GM21723 (cell line): ENCODE data around the gene WDR4.
"Not testable (repeated sequence)": the region's sequence is repeated elsewhere in the genome, so short reads cannot be mapped to it uniquely, and the experiment has no call there.

ENCODE experiments used
- ATAC-seq: cut with Tn5 transposase; IDR thresholded peaks from one replicate; pipeline ENCODE4 v1.9.1; 2021; ENCODE audit warnings: mild to moderate bottlenecking, moderate library complexity; ENCODE audit not compliant: unreplicated experiment

Gene WDR4

DNA sequence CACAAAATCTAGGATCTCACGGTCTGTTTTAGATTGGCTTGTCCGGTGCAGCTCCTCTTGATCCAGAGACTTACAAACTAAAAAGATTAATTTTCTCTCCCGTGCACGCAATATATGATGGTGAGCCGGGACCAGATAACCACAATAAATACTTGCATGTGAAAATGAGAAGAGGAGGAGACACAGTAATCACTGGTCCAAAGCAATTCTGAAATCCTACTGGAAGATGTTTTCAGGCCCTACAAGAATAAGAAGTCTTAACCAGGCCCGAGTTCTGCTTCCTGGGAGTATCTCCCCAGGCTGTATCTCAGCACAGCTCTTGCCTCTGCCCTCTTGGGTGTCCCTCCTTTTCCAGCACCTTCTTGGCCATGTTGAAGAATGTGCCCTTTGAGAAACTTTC is 1.0 kb upstream of the WDR4 start:
- ATAC-seq = no peak

DNA sequence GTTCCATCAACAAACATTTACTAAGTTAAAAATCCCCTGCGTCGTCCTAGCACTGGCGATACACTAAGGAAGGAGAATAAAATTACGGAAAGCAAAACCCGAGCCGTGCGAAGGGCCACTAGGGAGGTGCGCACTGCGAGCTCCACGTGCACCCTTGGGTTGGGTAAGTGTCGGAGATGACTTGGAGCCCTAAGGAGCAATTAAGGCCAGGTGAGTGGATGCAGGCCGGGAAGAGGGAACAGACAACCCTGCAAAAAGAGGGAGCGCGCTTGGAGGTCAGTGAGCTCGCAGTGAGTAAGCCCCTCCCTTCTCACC is 704 bp downstream of the WDR4 start:
- no peak for ATAC-seq

DNA sequence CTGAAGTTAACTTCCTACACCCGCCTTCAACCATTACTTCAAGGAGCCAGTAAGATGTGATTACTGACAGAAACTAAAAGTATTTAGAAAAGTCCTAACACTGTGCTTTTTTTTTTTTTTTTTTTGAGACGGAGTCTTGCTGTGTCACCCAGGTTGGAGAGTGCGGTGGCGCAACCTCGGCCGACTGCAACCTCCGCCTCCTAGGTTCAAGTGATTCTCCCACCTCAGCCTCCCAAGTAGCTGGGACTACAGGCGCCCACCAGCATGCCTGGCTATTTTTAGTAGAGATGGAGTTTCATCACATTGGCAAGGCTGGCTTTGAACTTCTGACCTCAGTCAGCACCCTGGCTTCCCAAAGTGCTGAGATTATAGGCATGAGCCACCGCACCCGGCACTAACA is 3.5 kb downstream of the WDR4 start:
- ATAC-seq = not testable (repeated sequence)

DNA sequence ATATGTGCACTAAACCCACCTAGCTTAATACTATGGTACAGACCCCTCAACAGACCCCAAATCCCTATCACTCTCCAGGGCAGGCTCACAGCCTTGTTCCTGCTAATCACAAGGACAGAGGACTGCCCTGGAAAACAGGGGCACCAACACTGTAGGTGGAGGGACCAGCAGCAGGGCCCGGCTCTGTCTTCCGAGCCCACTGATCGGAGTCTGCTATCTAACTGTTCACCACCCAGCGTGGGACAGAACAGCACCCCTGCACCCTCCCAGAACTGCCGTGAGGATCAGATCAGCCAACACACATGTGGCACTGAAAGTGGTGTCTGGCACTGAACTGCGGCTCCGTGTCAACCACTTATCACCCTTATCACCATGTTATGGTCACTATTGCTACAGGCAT is 6.2 kb downstream of the WDR4 start:
- ATAC-seq = no peak

DNA sequence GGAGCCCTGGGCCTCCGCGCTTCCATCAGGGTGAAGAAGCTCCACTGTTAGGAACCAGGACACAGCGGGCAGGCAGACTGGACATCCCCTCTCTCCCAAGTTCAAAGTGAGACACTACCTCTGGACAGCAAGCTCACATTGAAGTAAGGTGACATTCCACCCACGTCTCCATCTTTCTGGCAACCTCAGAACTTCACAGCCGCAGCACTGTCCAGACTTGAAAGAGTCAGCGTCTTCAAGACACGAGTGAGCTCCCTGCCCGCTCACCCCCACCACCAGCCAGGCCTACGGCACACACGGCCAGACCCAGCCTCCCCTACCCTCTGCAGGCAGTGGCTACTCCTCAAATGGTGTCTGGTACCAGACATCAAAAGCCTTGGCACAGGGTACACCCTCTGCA is 11.1 kb downstream of the WDR4 start:
- no peak for ATAC-seq

DNA sequence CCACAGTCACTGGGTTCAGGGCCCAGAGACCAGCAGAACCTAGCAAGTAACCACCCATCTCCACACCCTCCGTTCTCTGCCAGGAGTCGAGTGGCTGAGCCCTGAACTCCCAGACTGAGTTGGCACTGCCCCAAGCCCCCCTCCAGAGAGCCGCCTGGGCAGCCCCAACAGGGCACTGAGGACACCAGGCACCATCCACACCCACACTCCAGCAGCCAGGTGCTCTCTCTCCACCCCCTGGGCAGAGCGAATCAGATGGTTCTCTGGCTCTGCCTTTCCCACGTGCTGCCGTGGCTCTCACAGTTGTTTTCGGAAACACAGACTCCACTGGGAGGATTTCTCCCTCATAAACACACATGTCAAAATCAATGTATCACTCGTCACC is 13.6 kb downstream of the WDR4 start:
- ATAC-seq = no peak

DNA sequence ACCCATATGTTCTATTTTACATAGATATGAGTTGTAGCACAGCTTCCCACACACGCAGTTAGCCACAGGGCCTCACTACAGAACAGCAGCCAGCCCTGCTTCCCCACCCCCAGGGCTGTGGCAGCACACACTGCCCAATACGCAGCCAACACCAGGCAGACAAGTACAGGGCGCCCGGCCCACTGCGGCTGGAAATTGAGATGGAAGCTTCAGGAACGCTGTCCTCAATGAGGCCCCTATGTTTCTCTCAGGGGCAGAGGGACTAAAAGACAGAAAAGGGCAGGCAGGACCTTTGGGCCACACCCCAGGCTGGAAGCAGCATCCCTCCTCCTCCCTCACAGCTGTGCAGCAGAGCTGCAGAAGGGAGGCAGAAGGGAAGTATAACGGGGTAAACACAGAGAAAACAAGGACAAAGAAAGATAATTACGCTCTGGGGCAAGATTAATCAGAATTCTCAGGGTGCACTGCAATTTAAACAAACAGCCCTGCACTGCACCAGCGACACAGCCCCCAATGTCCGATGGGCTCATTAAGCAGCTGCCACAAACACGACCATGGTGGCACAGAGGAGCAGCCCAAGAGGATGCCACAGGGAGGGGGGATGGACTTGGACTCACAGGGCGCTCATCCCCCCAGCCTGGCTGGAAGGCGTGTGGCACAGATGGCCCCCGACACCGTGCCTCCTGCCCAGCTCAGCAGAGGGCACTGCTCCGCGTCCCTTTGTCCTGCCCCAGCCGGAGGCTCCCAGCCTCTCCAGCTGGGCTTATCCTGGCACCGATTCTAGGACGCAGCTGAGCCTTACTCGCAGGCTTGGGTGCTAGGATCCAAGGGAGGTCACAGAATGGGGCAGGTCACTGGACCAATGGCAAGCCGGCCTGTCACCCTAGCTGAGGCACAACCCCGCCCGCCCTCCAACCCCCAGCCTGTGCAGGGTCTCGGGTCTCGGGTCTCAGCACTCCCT is 14.2 kb downstream of the WDR4 start:
- no peak for ATAC-seq

DNA sequence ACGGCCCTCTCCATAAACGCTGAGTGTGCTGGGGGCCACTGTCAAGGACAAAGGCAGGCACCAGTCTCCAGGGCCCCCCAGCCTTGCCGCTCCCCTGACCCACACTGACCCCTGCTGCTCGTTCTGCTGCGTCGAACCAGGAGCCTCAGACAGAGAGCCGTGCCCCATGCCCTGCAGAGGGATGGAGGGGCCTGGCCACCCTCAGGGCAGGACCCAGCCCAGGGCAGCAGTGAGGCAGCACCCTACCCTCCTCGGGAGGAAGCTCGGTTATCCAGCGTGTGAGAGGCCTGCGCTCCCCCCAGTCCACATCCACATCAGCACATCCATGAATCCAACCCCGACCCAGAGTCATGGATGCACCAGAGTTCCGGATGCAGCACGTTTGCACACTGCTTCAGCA is 15.1 kb downstream of the WDR4 start:
- no peak for ATAC-seq

DNA sequence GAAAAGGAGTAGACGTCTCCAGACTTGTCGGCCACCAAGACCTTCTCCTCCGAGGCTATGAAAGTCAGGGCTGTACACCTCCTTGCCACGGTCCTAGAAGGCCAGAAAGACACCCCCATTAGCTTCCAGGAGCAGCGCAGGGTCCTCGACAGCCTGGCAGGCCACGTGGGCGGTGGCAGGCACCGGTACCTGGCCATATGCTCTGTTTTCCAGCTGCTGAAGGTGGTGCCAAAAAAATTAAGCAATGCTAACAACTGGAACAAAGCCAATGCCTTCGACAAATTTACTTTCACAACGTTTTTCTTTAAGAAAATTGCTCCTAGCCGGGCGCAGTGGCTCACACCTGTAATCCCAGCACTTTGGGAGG is 15.9 kb downstream of the WDR4 start:
- ATAC-seq = no peak

DNA sequence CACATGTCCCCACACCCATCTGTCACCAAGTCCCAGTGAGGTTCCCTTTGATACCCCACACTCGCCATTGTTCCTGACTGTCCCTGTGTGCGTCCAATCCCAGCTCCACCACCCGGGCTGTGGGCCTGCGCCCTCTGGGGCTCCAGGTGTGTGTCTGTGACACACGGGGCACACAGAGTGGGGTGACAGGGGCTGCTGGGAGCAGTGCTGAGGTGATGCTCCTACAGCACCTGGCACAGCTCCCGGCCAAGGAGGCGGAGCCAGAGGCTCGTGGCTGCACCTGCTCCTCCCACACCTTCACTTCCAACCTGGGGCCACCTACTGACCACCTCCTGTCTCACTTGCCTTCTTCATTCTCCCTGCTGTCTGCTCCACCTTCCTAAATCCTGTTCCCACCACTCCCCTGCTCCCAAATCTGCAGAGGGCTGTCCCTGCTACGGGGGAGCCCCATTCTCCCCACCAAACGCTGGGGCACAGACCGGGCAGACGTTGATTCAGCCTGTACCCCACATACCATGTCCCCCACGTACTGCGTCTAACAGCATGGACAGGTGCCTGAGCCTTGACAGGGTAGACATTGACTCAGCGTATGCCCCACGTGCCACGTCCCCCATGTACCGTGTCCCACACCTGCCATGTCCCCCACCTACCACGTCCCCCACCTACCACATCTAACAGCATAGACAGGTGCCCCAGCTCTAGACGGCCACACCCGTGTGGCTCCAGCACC is 16.4 kb downstream of the WDR4 start:
- no peak for ATAC-seq

DNA sequence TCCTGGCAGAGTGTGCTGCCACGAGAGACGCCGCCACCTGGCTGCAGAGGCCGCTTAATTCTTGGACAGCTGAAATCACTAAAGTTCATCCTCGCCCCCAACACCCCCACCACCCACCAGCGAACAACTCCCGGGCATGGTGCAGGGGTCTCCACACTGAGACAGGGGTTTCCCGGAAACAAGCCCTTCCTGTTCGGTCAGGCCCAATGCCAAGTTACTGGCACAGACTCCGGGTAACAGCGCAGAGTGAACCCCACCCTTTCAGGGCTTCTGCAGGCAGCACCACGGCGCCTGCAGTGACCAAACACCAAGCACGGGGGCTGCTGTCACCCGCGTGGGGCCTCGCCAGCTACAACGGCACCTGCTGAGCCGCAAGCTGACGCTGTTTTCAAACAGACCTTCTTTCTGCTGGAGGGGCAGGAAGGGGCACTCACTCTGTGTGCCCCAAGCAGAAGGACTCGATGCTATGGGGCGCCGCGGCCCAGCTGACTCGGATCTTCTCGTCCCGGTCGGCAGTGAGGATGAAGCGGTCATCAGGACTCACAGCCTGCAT is 17.4 kb downstream of the WDR4 start:
- ATAC-seq = no peak

DNA sequence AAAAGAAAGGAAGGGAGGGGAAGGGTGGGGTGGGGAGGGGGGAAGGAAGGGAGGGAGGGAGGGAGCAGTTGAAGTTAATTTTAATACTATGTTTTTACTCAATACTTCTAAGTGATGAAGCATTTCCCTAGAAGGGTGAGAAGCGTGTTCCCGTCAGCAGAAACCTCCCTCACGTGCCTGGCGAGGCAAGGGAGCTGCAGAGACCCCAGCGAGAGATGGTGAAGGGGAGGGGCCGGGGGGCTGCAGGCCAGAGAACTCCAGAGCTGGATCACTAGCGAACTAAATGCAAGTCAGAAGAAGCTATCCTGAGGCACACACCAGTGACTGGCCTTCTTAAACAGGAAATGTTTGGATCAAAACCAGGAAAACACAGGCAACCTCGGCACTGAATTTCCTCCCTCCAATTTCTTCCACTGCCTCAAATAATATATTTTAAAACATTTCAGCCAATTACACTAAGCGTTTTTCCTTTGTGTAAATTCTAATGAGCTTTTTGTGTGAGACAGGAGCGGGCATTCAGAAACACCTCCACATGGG is 18.0 kb downstream of the WDR4 start:
- no peak for ATAC-seq

DNA sequence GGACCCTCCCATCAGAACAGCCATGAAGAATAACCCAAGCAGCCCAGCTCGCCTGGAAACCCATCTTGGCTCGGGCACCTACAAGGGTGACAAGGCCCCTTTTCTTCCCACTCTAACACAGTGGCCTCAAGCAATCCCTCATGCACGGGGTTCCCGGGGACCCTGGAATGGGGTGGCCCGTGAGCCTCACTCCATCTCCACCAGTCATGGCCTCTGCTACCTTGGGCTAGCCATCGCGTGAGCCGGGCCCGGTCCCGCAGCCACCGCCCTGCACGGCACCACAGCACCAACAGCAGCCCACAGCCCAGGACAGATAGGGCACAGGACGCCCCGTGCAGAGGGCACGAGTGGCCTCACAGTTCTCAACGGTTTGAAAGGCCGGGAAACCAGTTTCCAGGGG is 19.0 kb downstream of the WDR4 start:
- no peak for ATAC-seq

DNA sequence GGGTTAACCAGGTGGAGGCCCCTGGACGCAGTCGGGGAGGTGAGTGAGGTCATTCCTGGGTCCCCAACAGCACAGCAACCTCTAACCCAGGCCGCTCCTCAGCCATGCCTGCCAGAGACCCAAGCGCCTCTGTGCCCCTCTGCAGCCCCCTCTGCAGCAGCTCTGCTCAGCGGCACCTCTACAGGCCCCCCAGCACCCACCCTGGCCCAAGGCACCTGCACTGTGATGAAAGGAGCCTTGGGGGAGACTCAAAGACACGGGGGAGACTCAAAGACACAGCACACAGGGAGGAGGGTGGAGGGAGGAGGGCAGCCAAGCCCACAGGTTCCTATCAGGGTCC is 19.5 kb downstream of the WDR4 start:
- ATAC-seq = no peak

DNA sequence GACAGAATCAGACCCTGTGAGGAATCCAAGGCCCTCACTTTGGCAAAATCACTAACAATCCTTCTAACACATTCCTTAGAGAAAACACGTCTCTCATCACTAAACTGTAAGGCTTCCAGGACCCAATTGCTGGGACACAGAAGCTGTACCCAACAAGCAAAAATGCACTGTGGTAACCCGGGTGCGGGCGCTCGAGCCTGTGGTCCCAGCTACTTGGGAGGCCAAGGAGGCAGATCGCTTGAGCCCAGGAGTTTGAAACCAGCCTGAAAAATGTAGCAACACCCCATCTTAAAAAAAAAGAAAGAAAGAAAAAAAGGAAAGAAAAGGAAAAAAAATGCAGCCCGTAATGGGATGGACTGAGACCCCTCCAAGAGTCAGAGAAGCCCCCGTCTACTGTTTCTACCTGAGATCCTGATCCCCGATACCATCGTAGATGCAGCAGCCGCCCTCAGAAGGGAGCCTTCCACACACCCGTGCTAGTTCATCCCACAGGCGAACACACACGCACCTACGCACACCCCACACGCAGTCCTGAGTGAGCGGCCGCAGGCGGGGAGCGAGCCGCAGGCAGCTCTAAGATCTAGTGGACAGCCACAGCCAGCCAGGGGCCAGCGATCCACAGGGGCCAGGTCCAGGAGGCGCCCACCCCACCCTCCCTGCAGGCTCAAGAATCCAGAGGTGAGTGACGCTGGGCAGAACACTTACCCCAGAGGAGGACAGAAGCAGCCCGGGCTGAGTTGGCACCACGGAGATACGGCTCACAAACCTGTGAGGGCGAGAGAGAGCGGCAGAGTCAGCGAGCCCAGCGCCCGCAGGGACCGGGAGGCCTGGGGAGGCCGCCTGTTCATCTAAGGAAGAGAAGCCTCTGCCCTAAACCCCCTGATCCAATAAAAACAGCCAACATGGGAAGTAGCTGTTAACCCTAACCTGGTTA is 20.1 kb downstream of the WDR4 start:
- no peak for ATAC-seq

DNA sequence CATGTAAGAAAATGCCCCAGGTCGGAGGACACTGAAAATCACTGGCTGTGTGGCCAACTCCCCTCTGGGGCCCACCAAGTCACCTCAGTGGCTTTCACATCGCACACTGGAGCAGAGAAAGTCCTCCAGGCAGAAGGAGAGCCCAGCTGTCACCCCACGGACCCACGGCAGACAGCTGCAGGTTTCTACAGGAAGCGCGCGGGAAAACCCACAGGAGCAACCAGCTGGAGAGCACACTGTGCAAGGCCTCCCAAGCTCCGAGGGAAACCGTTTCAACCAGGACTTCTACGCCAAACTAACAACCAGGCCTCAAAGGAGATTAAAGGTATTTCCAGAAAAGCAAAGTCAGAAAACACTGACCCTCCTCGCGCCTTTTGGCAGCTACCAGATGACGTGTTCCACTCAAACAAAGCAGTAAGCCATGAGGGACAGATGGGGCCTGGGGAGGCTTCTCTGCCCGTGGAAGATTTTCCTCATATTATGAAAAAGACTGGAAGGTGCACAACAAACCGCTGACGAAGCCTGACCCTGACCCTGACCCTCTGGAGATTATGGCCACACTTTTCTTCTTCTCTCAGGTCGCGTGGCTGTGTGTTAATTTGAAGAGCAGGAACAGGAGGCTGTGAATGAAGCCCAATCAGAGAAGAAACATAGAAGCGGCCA is 21.0 kb downstream of the WDR4 start:
- ATAC-seq = no peak

DNA sequence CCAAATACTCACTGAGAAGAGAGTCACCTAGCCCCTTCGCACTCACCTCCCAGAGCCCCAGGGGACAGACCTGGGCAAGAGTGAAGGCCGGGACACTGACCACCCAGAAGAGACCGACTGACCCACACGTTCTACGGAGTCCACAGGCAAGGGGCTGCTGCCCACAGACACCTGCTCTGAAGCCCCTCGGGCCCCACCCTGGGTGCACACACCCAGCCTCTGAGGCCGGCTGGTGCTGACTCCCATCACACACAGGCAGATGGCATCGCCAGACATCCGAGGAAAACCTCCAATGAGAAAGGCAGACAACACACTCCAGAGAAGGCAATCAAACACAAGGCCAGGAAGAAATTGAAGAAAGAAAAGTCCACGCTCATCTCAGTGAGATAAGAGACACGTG is 22.1 kb downstream of the WDR4 start:
- no peak for ATAC-seq

DNA sequence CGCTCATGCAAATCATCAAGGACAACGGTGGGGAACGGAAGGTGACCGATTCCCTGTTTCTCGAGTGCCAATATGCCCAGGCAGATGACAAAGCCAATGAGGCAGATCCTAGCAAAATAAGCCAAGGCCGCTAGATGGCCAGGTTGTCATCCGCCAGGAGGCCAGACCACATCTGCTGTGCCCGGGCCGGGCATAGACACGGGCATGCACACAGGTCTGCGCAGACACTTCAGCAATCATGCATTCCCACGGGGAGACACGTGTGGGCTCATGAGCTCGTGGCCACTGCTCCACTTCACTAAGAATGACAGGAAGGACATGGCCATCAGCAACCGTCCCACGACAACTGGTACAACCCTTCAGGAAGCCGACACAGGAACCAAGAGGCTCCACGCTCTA is 23.4 kb downstream of the WDR4 start:
- no peak for ATAC-seq

DNA sequence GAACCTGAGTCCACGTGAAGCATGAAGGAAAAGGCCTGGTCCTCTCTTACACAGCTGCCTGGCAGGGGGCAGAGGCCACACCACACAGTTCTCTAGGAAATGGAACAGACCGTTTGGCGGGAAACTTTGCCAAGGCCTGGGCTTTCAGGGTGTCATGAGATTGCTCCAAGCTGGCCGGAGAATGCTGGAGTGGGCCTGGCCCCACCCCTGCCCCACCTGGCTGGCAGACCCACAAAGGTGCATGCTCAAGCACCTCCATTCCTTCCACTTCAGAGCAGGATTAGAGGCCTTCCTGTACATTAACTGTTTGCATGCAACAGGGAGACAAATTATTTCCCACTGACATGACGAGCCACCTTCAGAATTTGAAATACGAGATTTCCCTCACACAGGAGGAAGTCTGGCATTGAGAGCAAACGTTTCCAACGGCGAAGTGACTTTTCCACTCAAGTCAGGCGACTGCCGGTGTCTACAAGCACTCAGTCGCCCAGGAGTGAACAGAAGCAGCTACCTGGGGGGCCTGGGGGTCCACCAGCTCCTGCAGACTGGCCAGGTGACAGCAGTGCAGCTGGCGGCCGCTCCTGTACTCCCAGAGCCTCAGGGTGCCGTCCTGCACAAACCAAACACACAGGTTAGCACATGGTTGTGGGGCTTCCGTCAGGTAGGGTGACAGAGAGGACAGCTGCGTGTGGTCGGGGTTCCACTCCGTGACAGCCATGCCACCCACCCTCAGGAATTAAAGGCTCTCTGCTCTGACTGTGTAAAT is 24.0 kb downstream of the WDR4 start:
- no peak for ATAC-seq
